ENCODE data around the gene FAM98B. TPM values are rescaled to one million over a fixed set of nuclear protein-coding genes. Genes with fewer than 3 reads are reported as not detected.

FAM98B gene
- total RNA-seq, 4 donors from 2014 or later: 4.8 to 14.4 (median 9.7) TPM

DNA sequence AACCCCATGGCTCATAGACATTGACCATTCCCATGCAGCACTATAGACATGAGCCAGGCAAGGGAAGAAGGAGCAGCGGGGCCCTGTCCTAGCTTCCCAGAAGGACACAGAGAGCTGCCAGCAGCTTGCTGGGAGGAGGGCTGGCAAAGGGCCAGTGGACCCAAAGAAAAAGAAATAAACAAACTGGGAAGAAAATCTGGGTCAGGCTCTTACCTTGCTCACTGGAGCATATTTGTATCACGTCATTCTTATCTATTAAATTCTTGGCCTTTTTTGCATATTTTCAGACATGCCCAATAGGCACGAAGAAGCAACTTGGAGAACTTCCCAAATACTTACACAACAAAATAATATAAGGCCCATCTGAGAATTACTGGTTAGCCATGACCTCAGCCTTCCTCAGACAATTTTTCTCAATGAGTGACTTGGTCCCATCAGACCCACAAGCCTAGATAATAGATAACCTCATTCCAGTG, 82.3 kb downstream of the FAM98B start:
- H3K4me3 ChIP-seq (ENCODE audit: low read depth, poor library complexity, severe bottlenecking): no peak overlapping the region
- 53 to 56% methylated on average over 3 of the region's 3 CpGs for WGBS, 2 donors
- intact Hi-C loops (cut with DNase I; ENCODE audit: low total_unique reads): no loop called here
- no peak for DNase-seq (ENCODE audit: low spot score in 2 of 2)
- TF ChIP-seq POLR2A (IDR thresholded peaks at IDR 0.05): no peak
- TF ChIP-seq, protein P1, sequence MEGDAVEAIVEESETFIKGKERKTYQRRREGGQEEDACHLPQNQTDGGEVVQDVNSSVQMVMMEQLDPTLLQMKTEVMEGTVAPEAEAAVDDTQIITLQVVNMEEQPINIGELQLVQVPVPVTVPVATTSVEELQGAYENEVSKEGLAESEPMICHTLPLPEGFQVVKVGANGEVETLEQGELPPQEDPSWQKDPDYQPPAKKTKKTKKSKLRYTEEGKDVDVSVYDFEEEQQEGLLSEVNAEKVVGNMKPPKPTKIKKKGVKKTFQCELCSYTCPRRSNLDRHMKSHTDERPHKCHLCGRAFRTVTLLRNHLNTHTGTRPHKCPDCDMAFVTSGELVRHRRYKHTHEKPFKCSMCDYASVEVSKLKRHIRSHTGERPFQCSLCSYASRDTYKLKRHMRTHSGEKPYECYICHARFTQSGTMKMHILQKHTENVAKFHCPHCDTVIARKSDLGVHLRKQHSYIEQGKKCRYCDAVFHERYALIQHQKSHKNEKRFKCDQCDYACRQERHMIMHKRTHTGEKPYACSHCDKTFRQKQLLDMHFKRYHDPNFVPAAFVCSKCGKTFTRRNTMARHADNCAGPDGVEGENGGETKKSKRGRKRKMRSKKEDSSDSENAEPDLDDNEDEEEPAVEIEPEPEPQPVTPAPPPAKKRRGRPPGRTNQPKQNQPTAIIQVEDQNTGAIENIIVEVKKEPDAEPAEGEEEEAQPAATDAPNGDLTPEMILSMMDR (IDR thresholded peaks at IDR 0.05): no peak

Other genes starting within 250 kb of the FAM98B start
- 10 to 100 TPM in 3 of 4 donors, 1 to 10 TPM in 1; 8.8 to 14.8 (median 11.5) TPM for gene SPRED1, start 201.3 kb upstream of the FAM98B start, total RNA-seq
- gene RASGRP1, start 110.7 kb downstream of the FAM98B start, total RNA-seq: 10 to 100 TPM; 15.0 to 23.1 (median 19.5) TPM